ENCODE measurements around the gene DNLZ. TPM values are rescaled to one million over a fixed set of nuclear protein-coding genes. Genes with fewer than 3 reads are reported as not detected.

The DNLZ gene
- total and polyA plus RNA-seq, 10 of the 15 experiments (the other 5 are each of a cell fraction or from before 2014, with no cell fraction given) = 0.66 to 29.7 (median 14.7) TPM; not detected in 1

- no peak overlapping the region for H3K4me3 ChIP-seq
- no TSS peak for BruUV-seq (replicated peaks)
- SMC1A ChIA-PET (ENCODE audit: uncharacterized antibody, unreplicated experiment) = no interaction called here
- in situ Hi-C loops (cut with MboI) = no loop called here
- H4K20me1 ChIP-seq (ENCODE audit: control insufficient read depth, insufficient read depth) = no peaks in the 10 kb centered on the region
- no peaks in the 10 kb centered on the region for H3K36me3 ChIP-seq (ENCODE audit: control insufficient read depth in 2 of 2, insufficient read depth in 2 of 2, low read length in 1 of 2)
- no peak for TF ChIP-seq RB1 (IDR thresholded peaks at IDR 0.05; ENCODE audit: borderline replicate concordance)
- no peak for TF ChIP-seq USF1 (IDR thresholded peaks at IDR 0.05; ENCODE audit: borderline replicate concordance, extremely low read length, insufficient read depth, low read depth, low read length)
- no peak for TF ChIP-seq ETV6 (conservative IDR thresholded peaks at IDR 0.05 in 1 of 2, IDR thresholded peaks at IDR 0.05 in 1 of 2; ENCODE audit: borderline replicate concordance in 1 of 2, low read depth in 1 of 2)
- no peak for TF ChIP-seq E4F1 (IDR thresholded peaks at IDR 0.05; ENCODE audit: borderline replicate concordance, partially characterized antibody)
- TF ChIP-seq STAT1 (conservative IDR thresholded peaks at IDR 0.05) = no peak
- no peak for TF ChIP-seq NFXL1 (IDR thresholded peaks at IDR 0.05; ENCODE audit: borderline replicate concordance)
- no peak for TF ChIP-seq HDAC6 (IDR thresholded peaks at IDR 0.05; ENCODE audit: unreplicated experiment)
- TF ChIP-seq CHD4 (IDR thresholded peaks at IDR 0.05) = no peak
- CTCF ChIA-PET = no interaction called here
- no peak overlapping the region for H3K27ac ChIP-seq (ENCODE audit: control insufficient read depth, insufficient read depth)
- RAD21 ChIA-PET (ENCODE audit: unreplicated experiment) = no interaction called here
- FAIRE-seq = no peak
- POLR2A ChIA-PET = no interaction called here
- H3K27me3 ChIP-seq (replicated peaks in 1 of 2; ENCODE audit: control insufficient read depth in 2 of 2, insufficient read depth in 2 of 2, low read length in 1 of 2) = peaks cover 2 to 7% of the 10 kb centered on the region in 2 experiments
- H3K79me2 ChIP-seq (ENCODE audit: control insufficient read depth, insufficient read depth, low read length) = no peaks in the 10 kb centered on the region
- DNase-seq (ENCODE audit: low read depth, low spot score) = no peak
- peak; percentile 41 for ATAC-seq
- H3K4me2 ChIP-seq (ENCODE audit: control insufficient read depth, insufficient read depth) = no peak overlapping the region
- H3K9me3 ChIP-seq (replicated peaks; ENCODE audit: control insufficient read depth, insufficient read depth, low read length) = peaks cover 10% of the 10 kb centered on the region; the same call in 2 of the 3 replicates
- intact Hi-C loops (cut with micrococcal nuclease; ENCODE audit: unreplicated experiment) = no loop called here
- no peak overlapping the region for H2AFZ ChIP-seq (ENCODE audit: control insufficient read depth, low read depth, low read length)
- H3K4me1 ChIP-seq (ENCODE audit: control insufficient read depth, insufficient read depth, low read length) = no peaks in the 10 kb centered on the region
- H3K9ac ChIP-seq (ENCODE audit: control insufficient read depth, insufficient read depth, low read length) = no peak overlapping the region
- WGBS (ENCODE audit: insufficient coverage, insufficient replicate concordance, low lambda C conversion rate, missing lambda C conversion rate) = 49% methylated on average over 12 of the region's 13 CpGs
Measured at GRCh38 chr9:136316896-136317676, 46.5 kb downstream of the DNLZ start.

Measured in GM12878 (cell line).